Measurements from ENCODE around the gene ACOXL. TPM values are rescaled to one million over a fixed set of nuclear protein-coding genes. Genes with fewer than 3 reads are reported as not detected.

The ACOXL gene
- total and polyA plus RNA-seq, 2 donors (not counting 3 experiments of a cell fraction or from before 2014, with no cell fraction given): not detected

DNA sequence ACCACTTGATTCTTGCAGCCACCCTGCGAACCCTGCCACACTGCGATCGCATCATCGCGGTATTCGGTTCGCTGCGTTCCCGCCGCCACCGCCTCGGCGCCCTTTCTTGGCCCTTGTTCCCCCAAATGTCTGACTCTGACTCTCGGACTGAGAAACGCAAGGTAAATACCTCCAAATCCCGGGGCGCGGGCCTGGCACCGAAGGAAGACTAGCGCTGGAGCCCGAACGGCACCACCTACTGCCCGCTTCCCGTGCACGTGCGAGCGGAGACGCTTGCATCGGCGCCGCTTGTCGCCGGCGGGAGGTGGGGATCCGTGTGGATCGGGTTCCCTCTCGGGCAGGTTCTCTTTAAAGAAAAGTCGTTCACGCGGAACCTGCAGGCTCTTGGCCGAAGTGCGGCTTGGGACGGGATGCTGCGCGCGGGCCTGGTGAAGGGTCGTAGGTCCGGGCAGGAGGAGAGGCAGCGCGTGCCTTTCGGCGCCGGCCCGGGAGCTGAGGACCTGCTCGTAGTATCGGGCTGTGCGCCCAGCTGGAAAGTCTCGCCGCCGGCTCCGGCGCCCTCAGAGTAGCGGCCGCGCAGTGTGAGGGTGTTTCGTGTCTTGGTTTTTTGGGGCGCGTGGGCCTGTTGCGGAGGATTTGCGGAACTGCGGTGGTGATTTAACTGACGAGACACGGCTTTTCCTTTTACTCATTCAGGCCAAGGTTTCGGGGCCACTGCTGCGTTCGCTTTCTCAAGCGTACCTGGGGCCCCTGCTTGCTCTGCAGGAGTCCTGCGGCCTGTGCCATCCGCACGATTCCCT lies 388.9 kb downstream of the ACOXL start:
- Histone ChIP-seq H4K20me1 (replicated peaks; ENCODE audit: control insufficient read depth, extremely low read depth, insufficient read depth, low read length) (no peaks in the 10 kb centered on the region), H3K27ac (ENCODE audit: insufficient read depth, low read depth, low read length) (no peak overlapping the region), H3K4me2 (ENCODE audit: insufficient read depth, low read length) (peak overlapping the region; percentile 49), H3K36me3 (ENCODE audit: control insufficient read depth in 2 of 2, extremely low read depth in 1 of 2, insufficient read depth in 2 of 2, low read length in 2 of 2) (peaks cover 0 to 9% of the 10 kb centered on the region in 2 experiments), H3K4me1 (ENCODE audit: control insufficient read depth, extremely low read depth, insufficient read depth, low read length) (peaks cover 37% of the 10 kb centered on the region), H3K9ac (replicated peaks; ENCODE audit: extremely low read depth, insufficient read depth, low read length) (peak overlapping the region; percentile 42), H2AFZ (ENCODE audit: low read depth, low read length) (peak overlapping the region; percentile 87), H3K9me3 (replicated peaks; ENCODE audit: control insufficient read depth, insufficient read depth, low read length) (no peaks in the 10 kb centered on the region), H3K9me1 (replicated peaks; ENCODE audit: control insufficient read depth, extremely low read depth, insufficient read depth, low read length) (no peaks in the 10 kb centered on the region), H3K4me3 (replicated peaks in 1 of 3; ENCODE audit: insufficient read depth in 1 of 3, low read depth in 1 of 3, low read length in 3 of 3) (peak overlapping the region; percentile 18 to 93 (median 39)), H3K79me2 (ENCODE audit: control insufficient read depth, insufficient read depth, low read length) (no peaks in the 10 kb centered on the region), H3K27me3 (ENCODE audit: control insufficient read depth in 2 of 2, insufficient read depth in 2 of 2, low read length in 2 of 2) (peaks cover 13 to 39% of the 10 kb centered on the region in 2 experiments)
- intact Hi-C loops (cut with micrococcal nuclease) (loop anchor here (2.0 to 5.0 kb wide), 2 partner anchors 28 to 371 kb away; no protein-coding TSS in a partner anchor), dilution Hi-C loops (cut with MboI; ENCODE audit: extremely low pct_ligation_motif_present, low sequenced_read_pairs) (no loop called here)
- DNase-seq (ENCODE audit: low read depth, low spot score) (peak; percentile 48), FAIRE-seq (peak; percentile 47)
- CTCF ChIA-PET: interaction anchor here (0.8 to 1.7 kb wide), 8 partner anchors 9 to 578 kb away, joined by 3 to 10 read pairs (median 3); no protein-coding TSS in a partner anchor
- TSS peak; percentile 41 for BruUV-seq (replicated peaks)
- POLR2A ChIA-PET: interaction anchor here (0.6 to 1.7 kb wide), 12 partner anchors 10 to 582 kb away, joined by 3 to 9 read pairs (median 3); no protein-coding TSS in a partner anchor
- TF ChIP-seq JUN (IDR thresholded peaks at IDR 0.05; ENCODE audit: borderline replicate concordance, insufficient read depth, insufficient read length, low read depth) (no peak), POLR2A (IDR thresholded peaks at IDR 0.05; ENCODE audit: low read depth, low read length) (no peak), MYC (IDR thresholded peaks at IDR 0.05; ENCODE audit: low read depth, low read length) (no peak), POLR2AphosphoS5 (IDR thresholded peaks at IDR 0.05; ENCODE audit: insufficient read depth, low read depth, low read length) (no peak), FOS (IDR thresholded peaks at IDR 0.05; ENCODE audit: borderline replicate concordance, insufficient read depth, low read length) (no peak), GATA2 (IDR thresholded peaks at IDR 0.05; ENCODE audit: insufficient read depth, insufficient read length, low read depth, low read length) (no peak), EZH2 (IDR thresholded peaks at IDR 0.05; ENCODE audit: borderline replicate concordance, low read depth, low read length, severe bottlenecking) (no peak)
- TF ChIP-seq, protein P1, sequence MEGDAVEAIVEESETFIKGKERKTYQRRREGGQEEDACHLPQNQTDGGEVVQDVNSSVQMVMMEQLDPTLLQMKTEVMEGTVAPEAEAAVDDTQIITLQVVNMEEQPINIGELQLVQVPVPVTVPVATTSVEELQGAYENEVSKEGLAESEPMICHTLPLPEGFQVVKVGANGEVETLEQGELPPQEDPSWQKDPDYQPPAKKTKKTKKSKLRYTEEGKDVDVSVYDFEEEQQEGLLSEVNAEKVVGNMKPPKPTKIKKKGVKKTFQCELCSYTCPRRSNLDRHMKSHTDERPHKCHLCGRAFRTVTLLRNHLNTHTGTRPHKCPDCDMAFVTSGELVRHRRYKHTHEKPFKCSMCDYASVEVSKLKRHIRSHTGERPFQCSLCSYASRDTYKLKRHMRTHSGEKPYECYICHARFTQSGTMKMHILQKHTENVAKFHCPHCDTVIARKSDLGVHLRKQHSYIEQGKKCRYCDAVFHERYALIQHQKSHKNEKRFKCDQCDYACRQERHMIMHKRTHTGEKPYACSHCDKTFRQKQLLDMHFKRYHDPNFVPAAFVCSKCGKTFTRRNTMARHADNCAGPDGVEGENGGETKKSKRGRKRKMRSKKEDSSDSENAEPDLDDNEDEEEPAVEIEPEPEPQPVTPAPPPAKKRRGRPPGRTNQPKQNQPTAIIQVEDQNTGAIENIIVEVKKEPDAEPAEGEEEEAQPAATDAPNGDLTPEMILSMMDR (IDR thresholded peaks at IDR 0.05; ENCODE audit: extremely low read depth in 1 of 2, insufficient read depth in 1 of 2, low read depth in 1 of 2, low read length in 2 of 2): no peak
- TF ChIP-seq, protein P2, sequence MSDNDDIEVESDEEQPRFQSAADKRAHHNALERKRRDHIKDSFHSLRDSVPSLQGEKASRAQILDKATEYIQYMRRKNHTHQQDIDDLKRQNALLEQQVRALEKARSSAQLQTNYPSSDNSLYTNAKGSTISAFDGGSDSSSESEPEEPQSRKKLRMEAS (IDR thresholded peaks at IDR 0.05; ENCODE audit: insufficient read depth, insufficient read length): no peak
